Neural progenitor cell (in vitro differentiated cells): ENCODE results near the gene CARMIL1.

Experiments used
- CTCF ChIP-seq: fragments of 200-600 bp; sonication (generic); IDR thresholded peaks from 2 replicates; pipeline ENCODE4 v1.5.1; 2017; ENCODE audit warnings: antibody characterized with exemption, mild to moderate bottlenecking
- EZH2 ChIP-seq: fragments of 200-600 bp; sonication (generic); IDR thresholded peaks from 2 replicates; pipeline ENCODE4 v1.6.1; 2017; ENCODE audit warnings: antibody characterized with exemption, mild to moderate bottlenecking, moderate library complexity
- EZH2phosphoT487 ChIP-seq: fragments of 200-600 bp; sonication (generic); IDR thresholded peaks from 2 replicates; pipeline ENCODE4 v1.6.1; 2017; ENCODE audit warnings: antibody characterized with exemption

- no peak for TF ChIP-seq CTCF
- TF ChIP-seq EZH2 = no peak
- no peak for TF ChIP-seq EZH2phosphoT487
These were observed 343.9 kb downstream of the CARMIL1 start for GRCh38 chr6:25623065-25623464.
